ENCODE results near the gene PRKCE. TPM values are rescaled to one million over a fixed set of nuclear protein-coding genes. Genes with fewer than 3 reads are reported as not detected.

PRKCE gene
- total and polyA plus RNA-seq, 2 experiments from 2014 or later, result 0.94 to 1.2 TPM

DNA sequence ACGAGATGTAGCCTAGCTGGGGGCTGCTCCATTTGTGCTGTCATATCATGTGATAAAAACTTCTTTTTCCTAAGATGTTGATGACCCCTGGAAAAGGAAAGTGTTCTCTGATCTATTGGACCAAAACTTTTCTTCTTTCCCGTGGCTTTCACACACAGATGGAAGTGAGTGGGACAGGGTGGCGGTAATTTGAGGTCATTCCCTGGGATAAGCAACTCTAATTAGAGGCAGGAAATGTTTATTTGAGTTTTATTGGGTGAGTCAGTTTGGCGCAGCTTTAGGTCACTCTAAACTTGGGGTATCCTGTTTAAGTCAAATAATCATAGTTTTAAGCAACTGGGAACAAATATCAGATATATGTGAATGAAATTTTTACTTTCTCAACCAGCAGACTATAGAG is 424.8 kb downstream of the PRKCE start:
- Mint-ChIP-seq H3K4me3 (no peak overlapping the region), H3K27ac (no peak overlapping the region), H3K36me3 (ENCODE audit: low read depth) (no peaks in the 10 kb centered on the region), H3K27me3 (ENCODE audit: insufficient read depth, low read depth, poor library complexity) (peaks cover 2% of the 10 kb centered on the region), H3K9me3 (no peaks in the 10 kb centered on the region), H3K4me1 (peaks cover 15% of the 10 kb centered on the region)
- Histone ChIP-seq H3K4me2 (no peak overlapping the region), H2AFZ (no peak overlapping the region), H3K4me1 (ENCODE audit: insufficient read depth) (peaks cover 9% of the 10 kb centered on the region), H3K36me3 (ENCODE audit: insufficient read depth) (no peaks in the 10 kb centered on the region), H3K9me2 (ENCODE audit: insufficient read depth) (peaks cover 7% of the 10 kb centered on the region; the same call in 1 of the 2 replicates), H3K4me3 (no peak overlapping the region), H3K27me3 (ENCODE audit: insufficient read depth) (no peaks in the 10 kb centered on the region), H4K20me1 (replicated peaks; ENCODE audit: insufficient read depth) (no peaks in the 10 kb centered on the region), H3F3A (replicated peaks; ENCODE audit: low read depth) (no peaks in the 10 kb centered on the region), H3K27ac (ENCODE audit: low read depth) (no peak overlapping the region), H3K79me2 (replicated peaks; ENCODE audit: insufficient read depth) (no peaks in the 10 kb centered on the region)
- no peak for ATAC-seq
- TF ChIP-seq ZNF331 (CRISPR knock-in tag; IDR thresholded peaks at IDR 0.05; ENCODE audit: low read depth) (no peak), ZNF114 (CRISPR knock-in tag; IDR thresholded peaks at IDR 0.05) (no peak), ZNF462 (CRISPR knock-in tag; IDR thresholded peaks at IDR 0.05) (no peak), REST (IDR thresholded peaks at IDR 0.05; ENCODE audit: unreplicated experiment) (no peak), POLR2AphosphoS5 (IDR thresholded peaks at IDR 0.05; ENCODE audit: low read depth) (no peak)
- no peak for DNase-seq (ENCODE audit: low spot score)
